ENCODE measurements around the gene HEG1.

DNA sequence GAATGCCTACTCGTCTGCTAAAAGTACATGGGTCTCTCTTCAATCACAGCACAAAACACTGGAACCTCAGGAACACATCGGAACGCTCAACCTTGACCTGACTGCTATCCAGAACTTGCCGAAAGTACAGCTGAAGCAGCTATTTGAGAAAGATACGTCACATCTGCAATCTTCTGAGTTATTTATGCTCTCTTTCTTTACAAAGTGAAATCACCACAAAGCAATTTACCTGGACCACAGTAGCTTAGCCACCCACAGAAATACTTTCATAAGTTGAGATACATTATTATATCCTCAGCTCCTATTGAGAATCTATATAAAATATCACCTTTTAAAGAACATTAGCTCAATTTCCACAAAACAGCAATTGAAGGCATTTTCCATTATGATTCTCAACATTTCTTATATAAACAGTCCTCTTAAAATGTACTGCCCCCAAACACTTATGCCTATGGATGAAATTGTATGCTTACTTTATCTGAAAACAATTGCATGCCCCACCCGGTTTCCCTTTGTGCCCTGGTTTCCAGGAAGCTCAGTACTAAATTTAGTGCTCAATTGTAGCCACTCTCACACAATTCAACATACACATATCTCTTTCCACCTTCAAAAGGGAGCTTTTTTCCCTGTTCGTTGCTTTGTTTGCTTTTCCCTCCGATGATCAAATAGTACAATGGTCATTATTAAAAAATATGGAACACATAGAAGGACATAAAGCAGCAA lies 31.8 kb downstream of the HEG1 start:
- TF ChIP-seq TOX (CRISPR knock-in tag; IDR thresholded peaks at IDR 0.05; ENCODE audit: borderline replicate concordance) (no peak), OSR1 (CRISPR knock-in tag; IDR thresholded peaks at IDR 0.05) (no peak), CSDC2 (CRISPR knock-in tag; IDR thresholded peaks at IDR 0.05) (no peak), SNAI2 (CRISPR knock-in tag; IDR thresholded peaks at IDR 0.05) (no peak), ISL1 (CRISPR knock-in tag; IDR thresholded peaks at IDR 0.05) (no peak)
- TF ChIP-seq, protein P1, sequence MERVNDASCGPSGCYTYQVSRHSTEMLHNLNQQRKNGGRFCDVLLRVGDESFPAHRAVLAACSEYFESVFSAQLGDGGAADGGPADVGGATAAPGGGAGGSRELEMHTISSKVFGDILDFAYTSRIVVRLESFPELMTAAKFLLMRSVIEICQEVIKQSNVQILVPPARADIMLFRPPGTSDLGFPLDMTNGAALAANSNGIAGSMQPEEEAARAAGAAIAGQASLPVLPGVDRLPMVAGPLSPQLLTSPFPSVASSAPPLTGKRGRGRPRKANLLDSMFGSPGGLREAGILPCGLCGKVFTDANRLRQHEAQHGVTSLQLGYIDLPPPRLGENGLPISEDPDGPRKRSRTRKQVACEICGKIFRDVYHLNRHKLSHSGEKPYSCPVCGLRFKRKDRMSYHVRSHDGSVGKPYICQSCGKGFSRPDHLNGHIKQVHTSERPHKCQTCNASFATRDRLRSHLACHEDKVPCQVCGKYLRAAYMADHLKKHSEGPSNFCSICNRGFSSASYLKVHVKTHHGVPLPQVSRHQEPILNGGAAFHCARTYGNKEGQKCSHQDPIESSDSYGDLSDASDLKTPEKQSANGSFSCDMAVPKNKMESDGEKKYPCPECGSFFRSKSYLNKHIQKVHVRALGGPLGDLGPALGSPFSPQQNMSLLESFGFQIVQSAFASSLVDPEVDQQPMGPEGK (CRISPR knock-in tag; IDR thresholded peaks at IDR 0.05; ENCODE audit: borderline replicate concordance), result no peak
- TF ChIP-seq, protein P2, sequence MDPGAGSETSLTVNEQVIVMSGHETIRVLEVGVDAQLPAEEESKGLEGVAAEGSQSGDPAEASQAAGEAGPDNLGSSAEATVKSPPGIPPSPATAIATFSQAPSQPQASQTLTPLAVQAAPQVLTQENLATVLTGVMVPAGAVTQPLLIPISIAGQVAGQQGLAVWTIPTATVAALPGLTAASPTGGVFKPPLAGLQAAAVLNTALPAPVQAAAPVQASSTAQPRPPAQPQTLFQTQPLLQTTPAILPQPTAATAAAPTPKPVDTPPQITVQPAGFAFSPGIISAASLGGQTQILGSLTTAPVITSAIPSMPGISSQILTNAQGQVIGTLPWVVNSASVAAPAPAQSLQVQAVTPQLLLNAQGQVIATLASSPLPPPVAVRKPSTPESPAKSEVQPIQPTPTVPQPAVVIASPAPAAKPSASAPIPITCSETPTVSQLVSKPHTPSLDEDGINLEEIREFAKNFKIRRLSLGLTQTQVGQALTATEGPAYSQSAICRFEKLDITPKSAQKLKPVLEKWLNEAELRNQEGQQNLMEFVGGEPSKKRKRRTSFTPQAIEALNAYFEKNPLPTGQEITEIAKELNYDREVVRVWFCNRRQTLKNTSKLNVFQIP (CRISPR knock-in tag; IDR thresholded peaks at IDR 0.05; ENCODE audit: borderline replicate concordance, low read depth), result no peak

Data from SK-N-SH treated with all-trans-retinoic acid at 6 μM for 48 hours (cell line).